ENCODE data around the gene ZMYND19. TPM values are rescaled to one million over a fixed set of nuclear protein-coding genes. Genes with fewer than 3 reads are reported as not detected.

The ZMYND19 gene
- total and polyA plus RNA-seq, 2 of the 4 experiments (the other 2 are of a cell fraction) = 14.3 to 21.4 TPM

- WGBS, 2 experiments (ENCODE audit: extremely low coverage in 2 of 2, insufficient read length in 1 of 2) = 93% methylated on average over 18 of the region's 25 CpGs; no CpG with 5 or more reads in 1 of the 2 experiments
- Histone ChIP-seq H2BK15ac (ENCODE audit: low read depth, low read length) (no peak overlapping the region), H4K8ac (ENCODE audit: low read depth in 2 of 2, low read length in 2 of 2) (no peak overlapping the region), H3K9ac (ENCODE audit: low read depth, low read length) (no peak overlapping the region), H3K23ac (ENCODE audit: low read depth, low read length) (no peak overlapping the region), H3K4me2 (ENCODE audit: low read depth, low read length) (no peak overlapping the region), H2AK5ac (ENCODE audit: low read depth, low read length) (no peak overlapping the region), H2BK120ac (ENCODE audit: low read depth, low read length) (no peak overlapping the region), H2BK5ac (ENCODE audit: low read depth, low read length, poor library complexity, severe bottlenecking) (no peak overlapping the region), H3K79me1 (ENCODE audit: low read depth in 1 of 2, low read length in 2 of 2) (no peaks in the 10 kb centered on the region), H3K4me3 (ENCODE audit: insufficient read depth, low read depth, low read length) (no peak overlapping the region), H2BK20ac (ENCODE audit: low read depth, low read length) (no peak overlapping the region), H3K9me1 (ENCODE audit: insufficient read depth, low read length) (no peaks in the 10 kb centered on the region), H3K56ac (ENCODE audit: extremely low read depth, insufficient read depth, low read length) (no peak overlapping the region), H3K36me3 (ENCODE audit: control insufficient read depth, insufficient read depth, low read length) (no peaks in the 10 kb centered on the region), H4K5ac (ENCODE audit: low read depth, low read length) (no peak overlapping the region), H2AFZ (replicated peaks; ENCODE audit: low read length, poor library complexity) (peak overlapping the region; percentile 11), H3K4me1 (ENCODE audit: control insufficient read depth, insufficient read depth, low read length) (no peaks in the 10 kb centered on the region; the same call in 1 of the 2 replicates), H4K91ac (ENCODE audit: insufficient read depth, low read depth, low read length) (no peak overlapping the region), H2AK9ac (replicated peaks; ENCODE audit: low read depth, low read length, poor library complexity) (peak overlapping the region; percentile 50), H3K27ac (ENCODE audit: insufficient read depth, low read length) (no peak overlapping the region), H3K4ac (ENCODE audit: low read depth, low read length) (no peak overlapping the region), H3K14ac (replicated peaks; ENCODE audit: low read depth, low read length) (no peak overlapping the region), H4K20me1 (ENCODE audit: insufficient read depth, low read length) (no peaks in the 10 kb centered on the region), H3K9me3 (ENCODE audit: control insufficient read depth, insufficient read depth, low read length) (no peaks in the 10 kb centered on the region), H3K27me3 (ENCODE audit: control insufficient read depth, insufficient read depth, low read length) (no peaks in the 10 kb centered on the region), H3K18ac (ENCODE audit: low read depth, low read length) (no peak overlapping the region)
- ChIA-PET POLR2A (ENCODE audit: unreplicated experiment) (no interaction called here), CTCF (no interaction called here)
- dilution Hi-C loops (cut with HindIII; ENCODE audit: low sequenced_read_pairs, unreplicated experiment) = no loop called here
- no TSS peak for BruUV-seq (replicated peaks)
- DNase-seq (no peak), ATAC-seq (ENCODE audit: low read depth) (no peak)
- in situ Hi-C loops (cut with MboI; ENCODE audit: low sequenced_read_pairs) = no loop called here
- intact Hi-C loops (cut with micrococcal nuclease) = no loop called here
- no peak for TF ChIP-seq MAZ (IDR thresholded peaks at IDR 0.05; ENCODE audit: borderline replicate concordance, low read depth, low read length)
- no peak for TF ChIP-seq CHD1 (IDR thresholded peaks at IDR 0.05; ENCODE audit: low read depth, low read length)
- no peak for TF ChIP-seq MAFK (IDR thresholded peaks at IDR 0.05; ENCODE audit: low read depth, low read length)
- TF ChIP-seq MXI1 (IDR thresholded peaks at IDR 0.05; ENCODE audit: borderline replicate concordance, low read depth, low read length) = no peak
- no peak for TF ChIP-seq CTCF (conservative IDR thresholded peaks at IDR 0.05; ENCODE audit: low read depth, low read length)
- no peak for TF ChIP-seq POLR2A (IDR thresholded peaks at IDR 0.05; ENCODE audit: low read depth, low read length)
Observed at GRCh38 chr9:137543237-137543963, 46.9 kb downstream of the ZMYND19 start.
